Ascending aorta (tissue), 2 donors: Measurements from ENCODE around the gene TMEM234. TPM values are rescaled to one million over a fixed set of nuclear protein-coding genes. Genes with fewer than 3 reads are reported as not detected.

Source experiments
- DNase-seq, 2 donors: peaks; one replicate each; pipeline ENCODE4 v3.0.0-alpha.2; 2019; ENCODE audit warnings: low spot score in 2 of 2
- H3K27ac ChIP-seq, 2 donors: fragments of 200-600 bp; sonication (generic); one replicate each; pipeline ENCODE4 v1.5.1; 2016 to 2017; ENCODE audit warnings: mild to moderate bottlenecking in 1 of 2
- H3K27me3 ChIP-seq: fragments of 200-600 bp; sonication (generic); one replicate; pipeline ENCODE4 v1.5.1; 2017
- H3K36me3 ChIP-seq, 2 donors: fragments of 200-600 bp; sonication (generic); one replicate each; pipeline ENCODE4 v1.5.1; 2016
- H3K4me1 ChIP-seq, 2 donors: fragments of 200-600 bp; sonication (generic); one replicate each; pipeline ENCODE4 v1.5.1; 2016 to 2017; ENCODE audit warnings: mild to moderate bottlenecking in 1 of 2
- H3K4me3 ChIP-seq, 2 donors: fragments of 200-600 bp; sonication (generic); one replicate each; pipeline ENCODE4 v1.5.1; 2016 to 2017; ENCODE audit warnings: mild to moderate bottlenecking in 1 of 2
- H3K9me3 ChIP-seq, 2 donors: fragments of 200-600 bp; sonication (generic); one replicate each; pipeline ENCODE4 v1.5.1; 2016
- CTCF ChIP-seq, 3 experiments: fragments of 200-600 bp in 2 of 3; fragments of 450-650 bp in 1 of 3; sonication (generic) in 2 of 3; IDR thresholded peaks; one replicate each; pipeline ENCODE4 v1.5.1; 2016 to 2019; ENCODE audit warnings: antibody characterized with exemption in 3 of 3, mild to moderate bottlenecking in 1 of 3, moderate library complexity in 1 of 3
- intact Hi-C: fragments of 100-400 bp; cut with DNase I; formaldehyde crosslinking; loops from one replicate; pipeline ENCODE4 v1.15.1; 2023
- total RNA-seq: library from RNA; depleted of rRNA; stranded (reverse); fragments of >200 nt; gene quantifications from one replicate; pipeline ENCODE4 v1.1.0, GENCODE V29; 2016

Gene TMEM234
- total RNA-seq, 1 donor from 2014 or later: 4.0 TPM

- H3K9me3 ChIP-seq: no peaks in the 10 kb centered on the region
- DNase-seq: peak; percentile 47 to 87
- intact Hi-C loops: loop anchor here (2.0 to 5.0 kb wide), 3 partner anchors 52 to 134 kb away; partner anchors contain the start of genes HDAC1, KPNA6 and TXLNA
Measured at GRCh38 chr1:32241001-32241763, 19.0 kb upstream of the TMEM234 start.

GRCh38 chr1:32240140-32240951 is 18.2 kb upstream of the TMEM234 start:
- intact Hi-C loops: loop anchor here (1.0 to 5.0 kb wide), 5 partner anchors 18 to 133 kb away; partner anchors contain the start of genes EIF3I, HDAC1, KPNA6 and TMEM234
- peak; percentile 51 to 92 for DNase-seq
- peak overlapping the region; percentile 87 to 89 for H3K27ac ChIP-seq

More at GRCh38 chr1:32241001-32241763, 19.0 kb upstream of the TMEM234 start:
- H3K4me3 ChIP-seq: peak overlapping the region; percentile 69 to 78
- H3K27me3 ChIP-seq: no peaks in the 10 kb centered on the region
- no peaks in the 10 kb centered on the region for H3K36me3 ChIP-seq
- H3K4me1 ChIP-seq: peaks cover 0 to 8% of the 10 kb centered on the region in 2 donors
- peak overlapping the region; percentile 87 to 89 for H3K27ac ChIP-seq
- no peak for TF ChIP-seq CTCF (IDR thresholded peaks at IDR 0.05)

GRCh38 chr1:32239790-32240139 is 17.6 kb upstream of the TMEM234 start:
- peak in 1 of 2 donors; percentile 70 for DNase-seq
- intact Hi-C loops: loop anchor here (1.0 to 5.0 kb wide), 5 partner anchors 17 to 132 kb away; partner anchors contain the start of genes EIF3I, HDAC1, KPNA6 and TMEM234

More at GRCh38 chr1:32240140-32240951, 18.2 kb upstream of the TMEM234 start:
- Histone ChIP-seq H3K36me3 (no peaks in the 10 kb centered on the region), H3K9me3 (no peaks in the 10 kb centered on the region), H3K27me3 (no peaks in the 10 kb centered on the region), H3K4me1 (peaks cover 0 to 8% of the 10 kb centered on the region in 2 donors), H3K4me3 (peak overlapping the region; percentile 69 to 78)
- TF ChIP-seq CTCF (IDR thresholded peaks at IDR 0.05): peak in 2 of 3 experiments; percentile 30 to 35

GRCh38 chr1:32239337-32239736 is 17.2 kb upstream of the TMEM234 start:
- H3K27ac ChIP-seq: peak overlapping the region; percentile 87 to 89
- TF ChIP-seq CTCF (IDR thresholded peaks at IDR 0.05): no peak
- peaks cover 0 to 8% of the 10 kb centered on the region in 2 donors for H3K4me1 ChIP-seq
- H3K27me3 ChIP-seq: no peaks in the 10 kb centered on the region
- H3K4me3 ChIP-seq: no peak overlapping the region
- intact Hi-C loops: no loop called here
- H3K36me3 ChIP-seq: no peaks in the 10 kb centered on the region
- no peaks in the 10 kb centered on the region for H3K9me3 ChIP-seq
- no peak for DNase-seq

More at GRCh38 chr1:32239790-32240139, 17.6 kb upstream of the TMEM234 start:
- Histone ChIP-seq H3K4me1 (peaks cover 0 to 8% of the 10 kb centered on the region in 2 donors), H3K4me3 (peak overlapping the region; percentile 69 to 78), H3K27me3 (no peaks in the 10 kb centered on the region), H3K36me3 (no peaks in the 10 kb centered on the region), H3K9me3 (no peaks in the 10 kb centered on the region), H3K27ac (peak overlapping the region; percentile 87 to 89)
- TF ChIP-seq CTCF (IDR thresholded peaks at IDR 0.05): no peak

GRCh38 chr1:32234792-32235191 is 12.6 kb upstream of the TMEM234 start:
- no peaks in the 10 kb centered on the region for H3K4me1 ChIP-seq
- intact Hi-C loops: no loop called here
- no peak for DNase-seq
- no peaks in the 10 kb centered on the region for H3K27me3 ChIP-seq
- H3K36me3 ChIP-seq: peaks cover 23 to 27% of the 10 kb centered on the region in 2 donors
- TF ChIP-seq CTCF (IDR thresholded peaks at IDR 0.05): no peak
- H3K9me3 ChIP-seq: no peaks in the 10 kb centered on the region
- no peak overlapping the region for H3K4me3 ChIP-seq
- no peak overlapping the region for H3K27ac ChIP-seq
